Activated naive CD8-positive, alpha-beta T cell treated with anti-CD3 and anti-CD28 coated beads for 36 hours (primary cell): ENCODE results near the gene LFNG. TPM values are rescaled to one million over a fixed set of nuclear protein-coding genes. Genes with fewer than 3 reads are reported as not detected.
"Not testable (repeated sequence)": the region's sequence is repeated elsewhere in the genome, so short reads cannot be mapped to it uniquely, and the experiment has no call there.

Experiments used
- DNase-seq: peaks from one replicate; pipeline ENCODE4 v3.0.0; 2021
- H3K27ac Mint-ChIP-seq: one replicate; pipeline ENCODE4 v1.8.0; 2022; ENCODE audit warnings: mild to moderate bottlenecking, moderate library complexity, mixed read lengths
- H3K27me3 Mint-ChIP-seq: one replicate; pipeline ENCODE4 v1.8.0; 2022; ENCODE audit warnings: mild to moderate bottlenecking, mixed read lengths
- H3K36me3 Mint-ChIP-seq: one replicate; pipeline ENCODE4 v1.8.0; 2021; ENCODE audit warnings: mild to moderate bottlenecking, mixed read lengths
- H3K4me1 Mint-ChIP-seq: one replicate; pipeline ENCODE4 v1.8.0; 2021; ENCODE audit warnings: mixed read lengths
- H3K4me3 Mint-ChIP-seq: one replicate; pipeline ENCODE4 v1.8.0; 2022; ENCODE audit warnings: mild to moderate bottlenecking, moderate library complexity, mixed read lengths
- H3K9me3 Mint-ChIP-seq: one replicate; pipeline ENCODE4 v1.8.0; 2022; ENCODE audit warnings: mixed read lengths
- total RNA-seq, 2 experiments: library from RNA; stranded (reverse); gene quantifications; one replicate each; pipeline ENCODE4 v1.2.3, GENCODE V29; 2021

LFNG gene
- total RNA-seq, 2 experiments from 2014 or later: 21.0 to 25.8 TPM

DNA sequence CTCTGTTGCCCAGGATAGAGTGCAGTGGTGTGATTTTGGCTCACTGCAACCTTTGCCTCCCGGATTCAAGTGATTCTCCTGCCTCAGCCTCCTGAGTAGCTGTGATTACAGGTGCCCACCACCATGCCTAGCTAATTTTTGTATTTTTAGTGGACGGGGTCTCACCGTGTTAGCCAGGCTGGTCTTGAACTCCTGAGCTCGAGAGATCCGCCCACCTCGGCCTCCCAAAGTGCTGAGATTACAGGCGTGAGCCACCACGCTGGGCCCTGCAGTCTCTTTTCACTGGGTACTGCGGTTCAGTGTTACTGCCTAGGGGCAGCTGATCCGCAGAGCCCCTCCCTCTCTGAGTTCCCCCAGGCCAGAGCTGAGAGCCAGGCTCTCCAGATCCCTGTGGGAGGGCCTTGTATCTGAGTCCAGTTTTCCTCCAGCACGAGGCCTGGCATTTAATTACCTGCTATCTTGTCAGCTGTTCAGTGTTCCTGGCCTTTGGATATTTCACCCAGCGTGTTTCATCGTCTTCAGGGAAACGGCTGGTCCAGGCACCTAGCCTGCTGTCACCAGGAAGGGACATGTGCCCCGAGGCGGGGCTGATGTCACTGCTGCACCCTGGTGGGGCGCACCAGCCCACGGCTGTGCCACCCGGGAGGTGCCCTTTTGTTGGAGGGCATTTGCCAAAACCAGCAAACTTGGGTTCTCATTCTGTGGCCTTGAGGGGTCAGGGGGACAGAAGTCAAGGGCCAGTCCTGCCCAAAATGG lies 16.5 kb downstream of the LFNG start:
- H3K9me3 Mint-ChIP-seq: not testable (repeated sequence)

DNA sequence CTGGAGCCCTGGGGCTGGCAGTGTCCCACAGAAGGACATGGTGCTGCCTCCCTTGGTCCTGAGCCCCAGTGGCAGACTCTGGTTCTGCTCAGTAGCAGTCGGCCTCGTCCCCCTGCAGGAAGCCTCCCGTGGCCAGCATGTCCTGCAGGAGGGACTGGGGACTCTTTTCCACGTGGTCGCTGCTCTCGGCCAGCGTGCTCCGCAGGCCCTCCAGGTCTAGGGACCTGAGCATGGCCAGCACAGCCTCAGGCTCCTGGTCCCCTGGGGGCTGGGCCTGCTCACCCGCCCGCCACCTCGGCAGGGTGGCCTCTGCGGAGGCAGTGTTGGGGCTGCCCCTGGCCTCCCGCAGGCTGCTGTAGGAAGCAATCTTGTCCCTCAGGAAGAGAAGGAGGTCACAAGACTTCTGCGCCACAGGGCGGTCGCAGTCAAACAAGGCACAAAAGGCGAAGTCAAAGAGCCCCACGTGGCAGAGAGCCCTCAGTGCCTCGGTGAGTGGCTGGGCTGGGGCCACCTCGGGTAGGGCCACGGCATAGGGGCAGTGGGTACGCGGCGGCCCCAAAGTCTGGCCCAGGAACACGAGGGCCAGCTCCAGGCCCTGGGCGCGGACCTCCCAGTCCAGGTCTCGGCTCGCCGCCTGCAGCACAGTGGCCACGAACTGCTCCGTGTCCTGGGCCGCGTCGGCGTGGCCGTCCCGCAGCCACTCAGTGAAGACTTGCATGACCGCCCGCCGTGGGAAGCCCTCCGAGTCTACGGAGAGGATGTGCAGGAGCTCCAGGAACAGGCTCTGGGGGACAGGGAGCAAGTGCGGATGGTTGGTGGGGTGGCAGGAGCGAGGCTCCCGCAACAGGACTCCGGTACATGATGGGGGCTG lies 18.6 kb downstream of the LFNG start:
- Mint-ChIP-seq H3K36me3 (peaks cover 2% of the 10 kb centered on the region), H3K9me3 (no peaks in the 10 kb centered on the region), H3K4me1 (no peaks in the 10 kb centered on the region), H3K27ac (no peak overlapping the region), H3K27me3 (no peaks in the 10 kb centered on the region), H3K4me3 (no peak overlapping the region)
- DNase-seq: no peak

More for the DNA sequence above, 16.5 kb downstream of the LFNG start:
- H3K27me3 Mint-ChIP-seq, H3K4me3 Mint-ChIP-seq, H3K4me1 Mint-ChIP-seq, DNase-seq, H3K36me3 Mint-ChIP-seq, H3K27ac Mint-ChIP-seq: not testable (repeated sequence)

DNA sequence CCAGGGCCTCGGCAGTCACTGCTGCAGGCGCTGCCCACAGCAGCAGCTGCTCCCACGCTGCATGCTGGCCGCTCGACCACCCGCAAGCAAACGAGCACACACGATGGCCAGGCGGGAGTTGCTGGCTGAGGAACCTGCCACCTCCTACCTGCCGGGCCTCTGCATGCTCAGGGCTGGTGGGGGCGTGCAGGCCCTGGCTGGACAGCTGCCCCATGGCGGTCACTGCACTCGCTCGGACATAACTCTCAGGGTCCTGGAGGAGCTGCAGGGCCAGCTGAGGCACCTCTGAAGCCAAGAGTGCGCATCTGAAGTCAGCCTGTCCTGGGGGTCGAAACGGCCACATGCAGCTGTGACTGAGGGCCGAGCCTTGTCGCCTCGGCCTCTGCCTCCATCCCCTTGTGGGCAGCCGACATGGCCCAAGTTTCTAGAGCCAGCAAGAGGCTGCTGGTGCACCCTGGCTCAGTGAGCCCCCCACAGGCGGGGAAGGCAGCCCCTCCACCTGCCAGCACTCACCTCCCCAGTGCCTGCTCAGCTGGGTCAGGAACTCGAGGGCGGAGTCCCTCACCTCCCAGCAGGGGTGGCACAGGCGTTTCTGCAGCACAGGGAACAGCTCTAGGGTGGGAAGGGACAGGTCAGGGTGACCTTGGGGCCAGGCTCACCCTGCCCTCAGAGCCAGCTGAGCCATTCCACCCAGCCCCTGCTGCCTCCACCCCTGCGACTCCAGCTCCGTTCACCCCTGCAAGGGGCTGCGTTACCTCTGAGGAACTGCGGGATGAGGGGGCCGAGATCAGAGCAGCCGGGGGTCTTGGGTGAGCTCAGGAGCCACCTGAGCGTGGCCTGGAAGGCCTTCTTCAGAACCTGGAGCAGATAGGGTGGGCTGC lies 19.7 kb downstream of the LFNG start:
- Mint-ChIP-seq H3K9me3 (no peaks in the 10 kb centered on the region), H3K27me3 (no peaks in the 10 kb centered on the region), H3K4me3 (no peak overlapping the region), H3K4me1 (no peaks in the 10 kb centered on the region), H3K27ac (no peak overlapping the region), H3K36me3 (peaks cover 2% of the 10 kb centered on the region)
- no peak for DNase-seq

DNA sequence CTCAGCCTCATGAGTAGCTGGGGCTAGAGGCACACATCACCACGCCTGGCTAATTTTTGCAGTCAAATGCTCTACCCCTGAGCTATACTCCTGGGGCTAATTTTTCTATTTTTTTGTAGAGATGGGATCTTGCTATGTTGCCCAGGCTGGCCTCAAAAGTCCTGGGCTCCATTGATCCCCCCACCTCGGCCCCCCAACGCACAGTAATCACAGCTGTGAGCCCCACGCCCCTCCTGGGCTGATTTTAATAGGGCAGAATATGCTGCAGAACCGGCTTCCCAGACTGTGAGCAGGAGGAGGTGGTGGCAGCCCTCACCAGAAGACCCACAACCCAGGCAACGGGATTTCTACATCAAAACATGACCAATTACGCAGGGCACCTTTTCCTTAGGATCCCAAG lies 20.6 kb downstream of the LFNG start:
- H3K4me3 Mint-ChIP-seq: no peak overlapping the region
- no peak for DNase-seq
- H3K4me1 Mint-ChIP-seq: no peaks in the 10 kb centered on the region
- H3K36me3 Mint-ChIP-seq: peaks cover 2% of the 10 kb centered on the region
- no peaks in the 10 kb centered on the region for H3K27me3 Mint-ChIP-seq
- no peak overlapping the region for H3K27ac Mint-ChIP-seq
- H3K9me3 Mint-ChIP-seq: no peaks in the 10 kb centered on the region

DNA sequence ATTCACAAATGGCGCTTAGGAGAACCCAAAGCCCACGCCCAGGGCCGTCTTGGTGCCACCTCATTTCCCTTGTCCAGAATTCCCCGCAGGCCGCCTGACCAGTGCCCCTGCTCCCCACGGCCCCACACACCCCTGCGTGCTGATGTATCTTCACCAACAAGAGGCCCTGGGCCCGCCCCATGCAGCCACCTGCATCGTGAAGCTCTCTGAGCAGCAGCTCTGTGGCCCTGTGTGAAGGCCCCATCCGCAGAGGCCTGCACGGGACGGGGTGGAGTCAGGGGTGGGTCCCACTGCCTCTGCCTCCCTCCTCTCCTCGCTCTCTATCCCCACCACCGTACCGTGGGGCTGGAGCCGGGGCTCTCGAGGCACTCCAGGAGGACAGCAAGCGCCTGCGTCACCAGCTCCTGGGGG lies 21.1 kb downstream of the LFNG start:
- H3K4me3 Mint-ChIP-seq: no peak overlapping the region
- DNase-seq: no peak
- H3K27ac Mint-ChIP-seq: no peak overlapping the region
- H3K4me1 Mint-ChIP-seq: no peaks in the 10 kb centered on the region
- H3K9me3 Mint-ChIP-seq: no peaks in the 10 kb centered on the region
- peaks cover 2% of the 10 kb centered on the region for H3K36me3 Mint-ChIP-seq
- H3K27me3 Mint-ChIP-seq: no peaks in the 10 kb centered on the region

DNA sequence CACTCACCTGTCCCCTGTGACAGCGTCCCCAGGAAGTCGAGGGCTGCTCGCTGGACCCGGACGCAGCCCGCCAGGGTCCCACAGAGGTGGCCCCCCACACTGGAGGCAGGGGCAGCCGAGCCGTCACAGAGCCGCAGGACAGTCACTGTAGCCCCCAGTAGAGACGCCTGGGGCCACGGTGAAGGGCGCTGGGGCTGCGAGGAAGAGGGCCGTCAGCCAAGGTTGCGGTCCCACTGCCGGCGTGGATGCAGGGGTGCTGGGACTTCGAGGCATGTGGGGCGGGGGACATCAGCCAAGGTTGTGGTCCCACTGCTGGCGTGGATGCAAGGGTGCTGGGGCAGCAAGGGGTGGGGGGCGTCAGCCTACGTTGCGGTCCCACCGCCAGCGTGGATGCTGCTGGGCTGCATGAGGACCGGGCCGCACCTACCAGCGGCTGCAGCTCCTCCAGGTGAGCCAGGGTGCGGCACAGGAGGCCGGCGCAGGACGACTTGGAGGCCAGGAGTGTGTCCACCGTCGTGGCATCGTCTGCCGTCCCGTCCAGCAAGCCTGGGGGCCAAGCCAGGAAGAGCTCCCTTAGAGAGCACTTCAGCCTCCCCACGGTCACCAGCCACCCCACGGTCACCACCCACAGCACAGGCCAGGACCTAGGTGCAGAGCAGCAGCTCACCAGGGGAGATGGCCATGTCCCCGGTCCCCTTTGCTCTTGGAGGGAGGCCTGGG lies 21.9 kb downstream of the LFNG start:
- no peaks in the 10 kb centered on the region for H3K9me3 Mint-ChIP-seq
- peaks cover 2% of the 10 kb centered on the region for H3K36me3 Mint-ChIP-seq
- no peaks in the 10 kb centered on the region for H3K4me1 Mint-ChIP-seq
- H3K27ac Mint-ChIP-seq: no peak overlapping the region
- DNase-seq: no peak
- H3K27me3 Mint-ChIP-seq: no peaks in the 10 kb centered on the region
- H3K4me3 Mint-ChIP-seq: no peak overlapping the region

DNA sequence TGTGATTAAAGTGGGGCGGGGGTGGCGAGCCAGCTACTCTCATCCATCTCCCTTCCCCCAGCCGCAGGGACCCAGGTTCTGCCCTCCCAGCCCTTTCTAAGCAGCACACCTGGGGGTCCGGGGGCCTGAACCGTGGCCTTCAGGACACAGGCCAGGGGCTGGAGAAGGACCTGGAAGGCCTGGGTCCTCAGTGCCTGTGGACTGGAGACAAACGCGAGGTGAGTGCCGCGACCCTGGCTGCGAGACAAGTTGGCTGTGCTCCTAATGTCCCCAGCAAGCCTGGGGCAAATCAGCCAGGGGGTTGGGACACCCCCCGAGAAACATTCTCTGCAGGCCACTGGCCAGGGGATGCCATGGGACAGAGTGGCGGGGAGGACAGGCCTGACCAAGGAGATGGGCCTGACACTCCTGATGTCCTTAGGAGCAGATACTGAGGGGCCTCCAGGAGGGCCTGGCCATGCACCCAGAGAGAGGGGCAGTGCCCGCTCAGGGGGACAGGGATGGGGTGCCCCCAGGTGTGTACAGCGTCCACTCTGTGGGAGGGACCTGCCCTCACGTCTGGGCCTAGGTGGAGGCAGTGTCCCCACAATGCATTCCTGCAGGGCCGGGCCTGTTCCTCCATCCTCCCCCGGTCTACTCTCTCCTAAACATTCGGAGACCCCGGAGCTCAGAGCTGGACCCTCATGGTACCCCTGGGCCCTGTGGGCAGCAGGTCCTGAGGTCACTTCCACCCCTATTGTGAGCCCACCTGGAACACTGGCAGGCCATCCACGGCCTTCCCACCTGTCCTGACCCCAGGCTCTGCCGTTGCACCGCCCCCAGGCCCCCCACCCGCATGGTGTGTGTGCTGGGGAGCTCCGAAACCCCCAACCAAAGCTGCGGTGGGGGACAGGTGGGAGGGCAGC lies 22.7 kb downstream of the LFNG start:
- Mint-ChIP-seq H3K4me3 (no peak overlapping the region), H3K27ac (no peak overlapping the region), H3K27me3 (no peaks in the 10 kb centered on the region), H3K4me1 (no peaks in the 10 kb centered on the region), H3K9me3 (no peaks in the 10 kb centered on the region), H3K36me3 (peaks cover 2% of the 10 kb centered on the region)
- DNase-seq: no peak

DNA sequence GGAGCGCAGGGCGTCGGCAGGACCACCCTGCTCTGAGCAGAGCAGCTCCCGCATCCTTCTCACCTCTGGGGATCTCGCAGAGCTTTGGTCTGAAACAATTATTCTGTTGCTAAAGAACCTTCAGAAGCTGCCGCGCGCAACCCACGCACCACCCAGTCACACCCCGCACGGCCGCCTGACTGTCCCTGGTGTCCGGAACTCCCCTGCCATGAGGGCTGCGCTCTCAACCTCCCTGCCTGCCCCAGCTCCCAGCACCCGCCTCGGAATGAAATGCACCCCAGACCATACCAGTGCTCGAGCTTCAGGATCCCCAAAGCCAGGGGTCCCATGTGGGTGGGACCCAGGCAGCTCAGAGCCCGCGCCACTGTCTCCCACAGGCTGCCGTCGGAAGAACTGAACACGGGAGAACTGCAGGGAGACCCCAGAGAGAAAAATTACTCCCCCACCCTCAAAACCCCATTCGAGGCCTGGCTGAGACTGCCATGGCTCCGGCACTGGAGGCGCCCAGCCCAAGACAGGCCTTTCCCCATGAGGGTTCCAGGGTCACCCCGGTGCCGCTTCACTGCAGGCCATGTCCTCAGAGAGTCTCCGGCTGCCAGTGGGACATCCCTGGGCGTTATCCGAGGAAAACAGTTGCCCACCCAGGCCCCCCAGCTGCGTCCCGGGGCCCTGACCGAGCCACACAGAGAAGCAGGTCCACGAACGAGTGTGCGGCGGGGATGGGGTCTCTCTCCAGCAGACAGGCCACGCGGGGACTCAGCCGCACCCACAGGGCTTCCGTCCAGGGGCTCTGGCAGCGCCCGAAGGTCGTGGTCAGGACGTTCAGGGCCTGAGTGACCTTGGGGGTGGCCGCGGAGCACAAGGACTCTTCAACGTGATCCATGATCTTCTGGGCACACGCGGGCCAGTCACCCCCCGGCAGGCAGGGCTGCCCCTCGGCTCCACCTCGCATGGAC lies 23.6 kb downstream of the LFNG start:
- Mint-ChIP-seq H3K4me3 (no peak overlapping the region), H3K4me1 (no peaks in the 10 kb centered on the region), H3K9me3 (no peaks in the 10 kb centered on the region), H3K27ac (no peak overlapping the region), H3K36me3 (peaks cover 2% of the 10 kb centered on the region), H3K27me3 (no peaks in the 10 kb centered on the region)
- DNase-seq: no peak

DNA sequence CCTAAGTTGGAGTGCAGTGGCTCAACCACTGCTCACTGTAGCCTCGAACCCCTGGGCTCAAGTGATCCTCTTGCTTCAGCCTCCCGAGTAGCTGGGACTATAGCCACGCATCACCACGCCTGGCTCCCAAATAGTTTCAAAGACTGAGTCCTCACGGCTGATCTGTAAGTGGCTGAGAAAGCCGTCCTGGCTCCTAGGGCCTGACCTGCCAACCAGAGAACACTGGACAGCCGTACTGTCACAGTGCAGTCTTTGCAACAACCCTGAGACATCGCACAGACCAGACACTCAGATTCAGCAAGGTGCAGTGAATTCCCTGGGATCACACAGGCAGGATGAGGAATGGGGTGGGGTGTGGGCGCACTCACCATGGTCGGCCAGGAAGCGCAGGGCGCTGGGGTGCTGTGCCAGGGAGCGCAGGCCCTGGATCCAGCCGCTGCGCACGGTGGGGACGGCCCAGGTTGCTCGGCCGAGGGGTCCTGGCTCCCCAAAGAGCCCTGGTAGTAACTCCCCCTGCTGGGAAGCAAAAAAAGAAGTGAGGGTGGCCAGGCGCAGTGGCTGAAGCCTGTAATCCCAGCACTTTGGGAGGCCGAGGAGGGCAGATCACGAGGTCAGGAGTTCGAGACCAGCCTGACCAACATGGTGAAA lies 25.1 kb downstream of the LFNG start:
- H3K4me3 Mint-ChIP-seq: no peak overlapping the region
- no peaks in the 10 kb centered on the region for H3K27me3 Mint-ChIP-seq
- peaks cover 7% of the 10 kb centered on the region for H3K36me3 Mint-ChIP-seq
- no peaks in the 10 kb centered on the region for H3K9me3 Mint-ChIP-seq
- DNase-seq: no peak
- peaks cover 2% of the 10 kb centered on the region for H3K4me1 Mint-ChIP-seq
- no peak overlapping the region for H3K27ac Mint-ChIP-seq

DNA sequence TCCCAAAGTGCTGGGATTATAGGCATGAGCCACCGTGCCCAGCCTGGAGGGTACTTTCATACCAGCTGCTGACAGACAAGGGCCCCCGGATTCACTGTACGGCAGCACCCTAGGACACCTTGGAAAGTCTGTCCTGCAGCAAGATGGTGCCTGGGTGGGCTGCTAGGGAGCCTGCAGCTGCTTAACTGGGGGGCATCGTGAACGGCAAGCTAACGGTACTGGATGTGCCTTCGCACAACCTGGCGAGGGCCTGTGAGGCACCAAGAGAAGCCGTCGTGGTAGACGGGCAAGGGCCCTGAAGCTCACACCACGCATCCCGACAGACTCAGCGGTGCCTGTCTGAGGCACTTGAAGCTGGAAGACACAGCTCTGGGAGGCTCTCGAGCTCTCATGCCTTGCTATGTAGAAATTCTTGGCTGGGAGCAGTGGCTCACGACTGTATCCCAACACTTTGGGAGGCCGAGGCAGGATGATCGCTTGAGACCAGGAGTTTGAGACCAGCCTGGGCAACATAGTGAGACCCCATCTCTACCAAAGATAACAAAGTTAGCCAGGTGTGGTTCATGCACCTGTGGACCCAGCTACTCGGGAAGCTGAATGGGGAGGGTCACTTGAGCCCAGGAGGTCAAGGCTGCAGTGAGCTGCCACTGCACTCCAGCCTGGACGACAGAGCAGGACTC lies 26.3 kb downstream of the LFNG start:
- H3K36me3 Mint-ChIP-seq: peaks cover 12% of the 10 kb centered on the region
- no peak overlapping the region for H3K27ac Mint-ChIP-seq
- no peaks in the 10 kb centered on the region for H3K9me3 Mint-ChIP-seq
- H3K27me3 Mint-ChIP-seq: no peaks in the 10 kb centered on the region
- H3K4me1 Mint-ChIP-seq: peaks cover 2% of the 10 kb centered on the region
- DNase-seq: no peak
- no peak overlapping the region for H3K4me3 Mint-ChIP-seq

DNA sequence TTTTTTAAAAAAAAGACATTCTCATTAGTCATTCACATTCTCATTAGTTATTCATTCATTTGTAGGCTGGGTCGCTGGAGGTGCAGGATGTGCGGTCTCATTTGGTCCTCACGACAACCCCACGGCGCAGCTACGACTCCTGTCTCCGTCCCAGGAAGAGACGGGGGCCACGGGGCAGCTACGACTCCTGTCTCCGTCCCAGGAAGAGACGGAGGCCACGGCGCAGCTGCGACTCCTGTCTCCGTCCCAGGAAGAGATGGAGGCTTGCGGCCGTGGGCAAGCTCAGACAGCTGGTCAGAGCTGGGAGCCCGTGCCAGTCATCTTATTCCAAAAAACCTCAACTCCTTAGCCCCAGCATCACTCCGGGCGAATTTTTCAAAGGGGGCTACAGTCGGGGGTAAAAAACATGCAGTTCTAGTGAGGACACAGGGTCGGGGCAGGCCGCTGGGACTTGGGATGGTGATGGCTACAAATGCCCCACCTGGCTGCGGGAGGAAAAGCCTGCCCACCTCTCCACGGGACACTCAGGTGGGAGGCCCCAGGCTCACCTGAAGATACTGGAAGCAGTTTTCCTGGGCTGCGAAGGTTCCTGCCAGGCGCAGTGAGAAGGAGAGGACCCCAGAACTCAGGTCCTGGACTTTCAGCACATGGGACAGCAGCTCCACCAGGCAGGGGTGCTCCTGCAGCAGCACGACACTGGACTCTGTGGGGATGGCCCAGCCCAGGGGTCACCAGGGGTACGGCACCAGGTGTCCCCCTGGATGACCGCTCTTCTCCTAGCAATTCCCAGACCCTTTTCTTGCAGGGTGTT lies 27.4 kb downstream of the LFNG start:
- Mint-ChIP-seq H3K9me3 (no peaks in the 10 kb centered on the region), H3K27ac (no peak overlapping the region), H3K4me1 (peaks cover 2% of the 10 kb centered on the region), H3K4me3 (no peak overlapping the region), H3K36me3 (peaks cover 13% of the 10 kb centered on the region), H3K27me3 (no peaks in the 10 kb centered on the region)
- no peak for DNase-seq
